Smooth muscle cell (in vitro differentiated cells): Measurements from ENCODE around the gene RNF40. TPM values are rescaled to one million over a fixed set of nuclear protein-coding genes. Genes with fewer than 3 reads are reported as not detected.

Experiments used
- DNase-seq: peaks from one replicate; lab custom pipeline; 2025; ENCODE audit not compliant: unreplicated experiment; lab: John Stamatoyannopoulos, UW
- H2AFZ ChIP-seq: fragments of 200-600 bp; sonication (generic); 2 replicates; pipeline ENCODE4 v1.6.0; 2016; ENCODE audit warnings: antibody characterized with exemption, low read depth, mild to moderate bottlenecking
- H3F3A ChIP-seq: fragments of 200-600 bp; sonication (generic); 2 replicates; pipeline ENCODE4 v1.6.0; 2017; ENCODE audit warnings: antibody characterized with exemption, low read depth
- H3K27ac ChIP-seq: fragments of 200-600 bp; sonication (generic); 2 replicates; pipeline ENCODE4 v1.5.1; 2016; ENCODE audit warnings: low read depth, mild to moderate bottlenecking
- H3K27me3 ChIP-seq: fragments of 200-600 bp; sonication (generic); 2 replicates; pipeline ENCODE4 v1.6.1; 2016; ENCODE audit warnings: low read depth, mild to moderate bottlenecking
- H3K36me3 ChIP-seq: fragments of 200-600 bp; sonication (generic); 2 replicates; pipeline ENCODE4 v1.5.1; 2016; ENCODE audit warnings: low read depth
- H3K4me1 ChIP-seq: fragments of 200-600 bp; sonication (generic); 2 replicates; pipeline ENCODE4 v1.5.1; 2016; ENCODE audit warnings: low read depth
- H3K4me2 ChIP-seq: fragments of 200-600 bp; sonication (generic); 2 replicates; pipeline ENCODE4 v1.6.0; 2016; ENCODE audit warnings: mild to moderate bottlenecking
- H3K4me3 ChIP-seq: fragments of 200-600 bp; sonication (generic); 2 replicates; pipeline ENCODE4 v1.5.1; 2016; ENCODE audit warnings: mild to moderate bottlenecking
- H3K79me2 ChIP-seq: fragments of 200-600 bp; sonication (generic); 2 replicates; pipeline ENCODE4 v1.6.0; 2016; ENCODE audit warnings: low read depth, mild to moderate bottlenecking
- H3K9ac ChIP-seq: fragments of 200-600 bp; sonication (generic); 2 replicates; pipeline ENCODE4 v1.6.0; 2016; ENCODE audit warnings: low read depth
- H3K9me3 ChIP-seq: fragments of 200-600 bp; sonication (generic); replicated peaks from 2 replicates; pipeline ENCODE4 v1.5.1; 2016; ENCODE audit warnings: low read depth
- H4K20me1 ChIP-seq: fragments of 200-600 bp; sonication (generic); 2 replicates; pipeline ENCODE4 v1.6.0; 2016; ENCODE audit warnings: low read depth
- WGBS: methylation state at CpG from one replicate; pipeline ENCODE4 v1.1.7; 2016; ENCODE audit warnings: low lambda C conversion rate; 5-methylcytosine and 5-hydroxymethylcytosine counted together
- polyA plus RNA-seq: library from polyadenylated mRNA; unstranded; fragments of >200 nt; fragmentation: Nextera tagmentation; extraction: Ambion mirVana; gene quantifications from 2 replicates; pipeline ENCODE4 v1.2.1, GENCODE V29; 2016
- total RNA-seq: library from RNA; depleted of rRNA; stranded (reverse); fragments of >200 nt; gene quantifications from 2 replicates; pipeline ENCODE4 v1.2.3, GENCODE V29; 2014
- TF ChIP-seq, protein P1 (sequence below): fragments of 200-600 bp; sonication (generic); IDR thresholded peaks from 2 replicates; pipeline ENCODE4 v1.5.1; 2017; ENCODE audit warnings: borderline replicate concordance, mild to moderate bottlenecking, antibody characterized with exemption; ENCODE audit not compliant: insufficient read depth, poor library complexity, severe bottlenecking

The RNF40 gene
- total and polyA plus RNA-seq, 2 experiments from 2014 or later, result 66.1 to 92.5 TPM

DNA sequence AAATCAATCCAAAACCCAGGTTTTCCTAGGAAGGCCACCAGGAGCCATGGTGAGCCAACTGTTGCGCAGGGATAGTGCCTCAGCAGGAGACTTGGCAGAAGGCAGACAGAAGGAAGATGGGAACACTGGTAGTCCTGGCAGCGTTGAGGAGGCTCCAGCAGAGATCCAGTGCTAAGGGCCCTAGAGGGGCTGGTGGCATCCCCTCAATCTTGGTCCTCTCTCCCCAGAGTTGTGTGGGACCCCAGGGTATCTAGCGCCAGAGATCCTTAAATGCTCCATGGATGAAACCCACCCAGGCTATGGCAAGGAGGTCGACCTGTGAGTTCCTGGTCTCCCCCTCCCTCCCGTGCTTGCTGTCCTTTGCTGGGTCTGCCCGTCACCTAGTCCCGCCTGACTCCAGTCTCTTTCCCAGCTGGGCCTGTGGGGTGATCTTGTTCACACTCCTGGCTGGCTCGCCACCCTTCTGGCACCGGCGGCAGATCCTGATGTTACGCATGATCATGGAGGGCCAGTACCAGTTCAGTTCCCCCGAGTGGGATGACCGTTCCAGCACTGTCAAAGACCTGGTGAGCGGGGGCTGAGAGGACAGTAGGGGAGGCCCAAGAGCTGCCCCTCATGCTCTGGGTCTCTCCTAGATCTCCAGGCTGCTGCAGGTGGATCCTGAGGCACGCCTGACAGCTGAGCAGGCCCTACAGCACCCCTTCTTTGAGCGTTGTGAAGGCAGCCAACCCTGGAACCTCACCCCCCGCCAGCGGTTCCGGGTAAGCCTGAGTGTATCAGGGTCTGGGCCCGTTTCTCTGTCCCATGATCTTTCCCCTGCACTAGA lies 6.0 kb upstream of the RNF40 start:
- no peaks in the 10 kb centered on the region for H3K79me2 ChIP-seq
- H2AFZ ChIP-seq, result no peak overlapping the region
- H3K9ac ChIP-seq, result no peak overlapping the region
- no peak for DNase-seq
- H3K9me3 ChIP-seq, result no peaks in the 10 kb centered on the region
- TF ChIP-seq, protein P1, sequence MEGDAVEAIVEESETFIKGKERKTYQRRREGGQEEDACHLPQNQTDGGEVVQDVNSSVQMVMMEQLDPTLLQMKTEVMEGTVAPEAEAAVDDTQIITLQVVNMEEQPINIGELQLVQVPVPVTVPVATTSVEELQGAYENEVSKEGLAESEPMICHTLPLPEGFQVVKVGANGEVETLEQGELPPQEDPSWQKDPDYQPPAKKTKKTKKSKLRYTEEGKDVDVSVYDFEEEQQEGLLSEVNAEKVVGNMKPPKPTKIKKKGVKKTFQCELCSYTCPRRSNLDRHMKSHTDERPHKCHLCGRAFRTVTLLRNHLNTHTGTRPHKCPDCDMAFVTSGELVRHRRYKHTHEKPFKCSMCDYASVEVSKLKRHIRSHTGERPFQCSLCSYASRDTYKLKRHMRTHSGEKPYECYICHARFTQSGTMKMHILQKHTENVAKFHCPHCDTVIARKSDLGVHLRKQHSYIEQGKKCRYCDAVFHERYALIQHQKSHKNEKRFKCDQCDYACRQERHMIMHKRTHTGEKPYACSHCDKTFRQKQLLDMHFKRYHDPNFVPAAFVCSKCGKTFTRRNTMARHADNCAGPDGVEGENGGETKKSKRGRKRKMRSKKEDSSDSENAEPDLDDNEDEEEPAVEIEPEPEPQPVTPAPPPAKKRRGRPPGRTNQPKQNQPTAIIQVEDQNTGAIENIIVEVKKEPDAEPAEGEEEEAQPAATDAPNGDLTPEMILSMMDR, result no peak
- no peaks in the 10 kb centered on the region for H4K20me1 ChIP-seq
- H3F3A ChIP-seq, result peaks cover 8% of the 10 kb centered on the region
- H3K27me3 ChIP-seq, result no peaks in the 10 kb centered on the region
- no peak overlapping the region for H3K4me2 ChIP-seq
- no peaks in the 10 kb centered on the region for H3K36me3 ChIP-seq
- H3K27ac ChIP-seq, result no peak overlapping the region
- peaks cover 6% of the 10 kb centered on the region for H3K4me1 ChIP-seq
- 96% methylated on average over 20 of the region's 20 CpGs for WGBS
- H3K4me3 ChIP-seq, result no peak overlapping the region

DNA sequence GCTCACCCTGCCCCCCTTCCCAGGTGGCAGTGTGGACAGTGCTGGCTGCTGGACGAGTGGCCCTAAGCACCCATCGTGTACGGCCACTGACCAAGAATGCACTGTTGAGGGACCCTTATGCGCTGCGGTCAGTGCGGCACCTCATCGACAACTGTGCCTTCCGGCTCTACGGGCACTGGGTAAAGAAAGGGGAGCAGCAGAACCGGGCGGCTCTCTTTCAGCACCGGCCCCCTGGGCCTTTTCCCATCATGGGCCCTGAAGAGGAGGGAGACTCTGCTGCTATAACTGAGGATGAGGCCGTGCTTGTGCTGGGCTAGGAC lies 5.4 kb upstream of the RNF40 start:
- no peaks in the 10 kb centered on the region for H3K36me3 ChIP-seq
- peaks cover 7% of the 10 kb centered on the region for H3K4me1 ChIP-seq
- TF ChIP-seq, protein P1, result no peak
- no peak overlapping the region for H3K4me2 ChIP-seq
- DNase-seq, result no peak
- peaks cover 8% of the 10 kb centered on the region for H3F3A ChIP-seq
- H3K9ac ChIP-seq, result no peak overlapping the region
- no peak overlapping the region for H2AFZ ChIP-seq
- no peak overlapping the region for H3K4me3 ChIP-seq
- no peaks in the 10 kb centered on the region for H4K20me1 ChIP-seq
- H3K27ac ChIP-seq, result no peak overlapping the region
- no peaks in the 10 kb centered on the region for H3K27me3 ChIP-seq
- H3K79me2 ChIP-seq, result no peaks in the 10 kb centered on the region
- WGBS, result 99% methylated on average over 13 of the region's 13 CpGs
- H3K9me3 ChIP-seq, result no peaks in the 10 kb centered on the region

DNA sequence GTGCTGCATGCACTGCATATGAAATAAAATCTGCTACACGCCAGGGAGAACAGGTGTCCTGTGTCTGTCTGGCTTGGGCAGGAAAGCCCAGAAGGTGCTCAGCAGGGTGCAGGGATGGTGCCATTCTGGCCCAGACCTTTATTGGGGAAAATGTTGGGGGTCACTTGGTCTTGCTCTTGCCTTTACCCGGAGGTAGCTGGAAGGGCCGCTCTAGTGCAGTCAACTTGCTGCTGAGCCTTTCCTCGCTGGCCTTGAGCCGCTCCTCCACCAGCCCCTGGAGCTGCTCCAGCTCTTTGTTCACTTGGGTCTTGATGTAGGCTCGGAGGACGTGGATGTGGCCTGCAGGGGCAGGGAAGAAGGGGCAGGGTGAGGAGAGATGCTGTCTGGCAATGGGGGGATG lies 4.8 kb upstream of the RNF40 start:
- DNase-seq, result no peak
- Histone ChIP-seq H3K27me3 (no peaks in the 10 kb centered on the region), H3F3A (peaks cover 8% of the 10 kb centered on the region), H4K20me1 (no peaks in the 10 kb centered on the region), H3K79me2 (peaks cover 1% of the 10 kb centered on the region), H3K4me1 (peaks cover 7% of the 10 kb centered on the region), H3K9me3 (no peaks in the 10 kb centered on the region), H3K9ac (no peak overlapping the region), H3K27ac (no peak overlapping the region), H3K36me3 (no peaks in the 10 kb centered on the region), H3K4me3 (no peak overlapping the region), H3K4me2 (no peak overlapping the region), H2AFZ (no peak overlapping the region)
- TF ChIP-seq, protein P1, result no peak
- WGBS, result 96% methylated on average over 7 of the region's 7 CpGs

DNA sequence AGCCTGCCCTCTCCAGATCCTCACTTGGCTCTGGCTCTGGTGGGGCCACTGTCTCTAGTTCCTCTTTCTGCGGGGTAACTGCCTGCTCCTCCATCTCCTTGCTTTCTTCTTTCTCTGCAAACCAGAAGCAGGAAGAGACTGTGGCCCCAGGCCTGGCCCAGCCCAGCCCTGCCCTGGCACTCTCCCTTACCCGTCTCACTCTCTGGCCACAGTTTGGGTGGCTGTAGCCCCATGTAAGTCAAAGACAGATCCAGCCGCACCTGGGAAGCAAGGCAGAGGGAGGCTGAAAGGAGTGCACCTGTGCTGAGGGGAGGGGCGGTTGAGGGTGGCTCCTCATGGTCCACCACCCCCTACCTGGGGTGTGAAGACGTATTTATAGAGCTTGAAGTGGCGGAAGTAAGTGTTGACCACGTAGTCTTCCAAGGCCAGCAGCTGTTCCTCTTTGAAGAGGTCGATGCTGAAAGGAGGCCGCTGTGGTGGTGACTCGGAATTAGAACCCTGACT lies 3.1 kb upstream of the RNF40 start:
- no peak for DNase-seq
- H3K4me2 ChIP-seq, result no peak overlapping the region
- H2AFZ ChIP-seq, result no peak overlapping the region
- H3K4me1 ChIP-seq, result peaks cover 17% of the 10 kb centered on the region
- no peak overlapping the region for H3K4me3 ChIP-seq
- H3K36me3 ChIP-seq, result no peaks in the 10 kb centered on the region
- peaks cover 5% of the 10 kb centered on the region for H4K20me1 ChIP-seq
- no peak overlapping the region for H3K9ac ChIP-seq
- TF ChIP-seq, protein P1, result no peak
- H3K27ac ChIP-seq, result no peak overlapping the region
- H3K27me3 ChIP-seq, result no peaks in the 10 kb centered on the region
- H3K9me3 ChIP-seq, result no peaks in the 10 kb centered on the region
- WGBS, result 95% methylated on average over 10 of the region's 10 CpGs
- peaks cover 19% of the 10 kb centered on the region for H3K79me2 ChIP-seq
- peaks cover 8% of the 10 kb centered on the region for H3F3A ChIP-seq
